GM12892 (cell line): Measurements from ENCODE around the gene TNFRSF8.

Source experiments
- DNase-seq: peaks from one replicate; pipeline ENCODE4 v3.0.0; 2011; ENCODE audit not compliant: insufficient read length
- FAIRE-seq: peaks from 2 replicates; lab custom pipeline; 2011; peaks lifted over from hg19 to GRCh38; lab: Jason Lieb, UNC
- POLR2A ChIP-seq: IDR thresholded peaks from 2 replicates; pipeline ENCODE4 v1.6.1; 2011; ENCODE audit warnings: low read depth, low read length, control low read depth
- POLR2AphosphoS5 ChIP-seq: IDR thresholded peaks from 2 replicates; pipeline ENCODE4 v1.6.1; 2011; ENCODE audit warnings: low read depth, low read length, control low read depth
- TAF1 ChIP-seq: IDR thresholded peaks from 2 replicates; pipeline ENCODE4 v1.6.1; 2011; ENCODE audit warnings: low read depth, mild to moderate bottlenecking, control low read depth, low read length, borderline replicate concordance

Gene TNFRSF8

GRCh38 chr1:12180903-12181302 is 117.8 kb downstream of the TNFRSF8 start:
- DNase-seq, result no peak
- no peak for TF ChIP-seq POLR2AphosphoS5
- no peak for TF ChIP-seq TAF1
- no peak for TF ChIP-seq POLR2A
- no peak for FAIRE-seq

DNA sequence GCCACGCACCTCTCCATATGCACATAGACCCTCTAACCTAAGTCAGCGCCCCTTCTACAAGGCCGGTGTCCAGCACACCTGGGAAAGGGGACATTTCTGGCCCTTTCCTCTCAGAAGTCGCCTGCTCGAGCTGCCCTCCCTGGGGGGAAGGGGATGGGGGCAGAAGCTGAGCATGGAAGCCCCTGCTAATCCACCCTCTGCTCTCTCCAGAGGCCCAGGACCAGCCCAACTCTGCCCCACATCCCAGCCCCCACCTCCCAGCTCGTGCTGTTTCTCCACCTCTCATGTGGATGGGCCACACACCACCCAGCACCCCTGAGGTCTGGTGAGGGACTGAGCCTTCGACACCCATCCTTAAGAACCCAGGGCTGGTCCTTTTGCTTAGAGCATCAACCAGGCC is 118.5 kb downstream of the TNFRSF8 start:
- FAIRE-seq (no peak), DNase-seq (no peak)

GRCh38 chr1:12182410-12182984 is 119.4 kb downstream of the TNFRSF8 start:
- FAIRE-seq, result no peak
- DNase-seq, result no peak
- TF ChIP-seq POLR2A (0 out of 2 replicates have a peak, but pooled peaks have one; percentile 4), POLR2AphosphoS5 (no peak), TAF1 (no peak)

More for the DNA sequence above, 118.5 kb downstream of the TNFRSF8 start:
- TF ChIP-seq POLR2AphosphoS5 (no peak; the same call in 1 of the 2 replicates), TAF1 (no peak), POLR2A (no peak)

GRCh38 chr1:12183095-12183794 is 120.1 kb downstream of the TNFRSF8 start:
- TF ChIP-seq POLR2A (no peak), TAF1 (no peak), POLR2AphosphoS5 (no peak)
- no peak for FAIRE-seq
- no peak for DNase-seq

DNA sequence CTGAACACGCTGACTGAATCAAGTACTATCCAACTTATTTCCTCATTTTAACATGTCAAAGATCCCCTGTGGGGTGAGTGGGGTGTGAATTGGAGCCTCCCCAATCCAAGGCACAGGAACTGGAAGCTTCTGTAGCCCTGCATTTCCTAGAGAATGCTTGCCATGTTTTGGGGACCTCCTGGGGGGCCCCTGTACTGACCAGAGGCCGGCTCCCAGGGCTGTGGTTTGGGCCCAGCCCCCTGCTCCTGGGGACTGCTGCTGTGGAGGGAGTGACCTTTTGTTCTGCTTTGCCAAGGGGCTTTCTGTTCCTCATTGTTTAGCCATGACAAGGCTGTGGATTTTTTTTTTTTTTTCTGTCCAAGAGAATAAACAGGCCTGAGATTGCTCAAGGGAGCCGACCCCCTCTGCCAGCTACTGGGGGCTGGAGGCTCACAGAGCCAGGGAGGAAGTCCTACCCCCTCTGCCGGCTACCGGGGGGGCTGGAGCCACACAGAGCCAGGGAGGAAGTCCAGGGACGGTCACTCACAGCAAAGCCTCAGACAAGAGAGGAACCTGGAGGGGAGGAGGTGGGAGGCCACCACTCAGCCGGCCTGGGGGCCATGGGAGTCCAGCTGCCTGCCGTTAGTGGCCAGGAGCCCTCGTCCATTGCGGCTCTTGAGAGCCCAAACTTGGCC is 121.0 kb downstream of the TNFRSF8 start:
- TF ChIP-seq TAF1 (no peak), POLR2A (no peak), POLR2AphosphoS5 (no peak)
- peak; percentile 30 for FAIRE-seq
- no peak for DNase-seq

DNA sequence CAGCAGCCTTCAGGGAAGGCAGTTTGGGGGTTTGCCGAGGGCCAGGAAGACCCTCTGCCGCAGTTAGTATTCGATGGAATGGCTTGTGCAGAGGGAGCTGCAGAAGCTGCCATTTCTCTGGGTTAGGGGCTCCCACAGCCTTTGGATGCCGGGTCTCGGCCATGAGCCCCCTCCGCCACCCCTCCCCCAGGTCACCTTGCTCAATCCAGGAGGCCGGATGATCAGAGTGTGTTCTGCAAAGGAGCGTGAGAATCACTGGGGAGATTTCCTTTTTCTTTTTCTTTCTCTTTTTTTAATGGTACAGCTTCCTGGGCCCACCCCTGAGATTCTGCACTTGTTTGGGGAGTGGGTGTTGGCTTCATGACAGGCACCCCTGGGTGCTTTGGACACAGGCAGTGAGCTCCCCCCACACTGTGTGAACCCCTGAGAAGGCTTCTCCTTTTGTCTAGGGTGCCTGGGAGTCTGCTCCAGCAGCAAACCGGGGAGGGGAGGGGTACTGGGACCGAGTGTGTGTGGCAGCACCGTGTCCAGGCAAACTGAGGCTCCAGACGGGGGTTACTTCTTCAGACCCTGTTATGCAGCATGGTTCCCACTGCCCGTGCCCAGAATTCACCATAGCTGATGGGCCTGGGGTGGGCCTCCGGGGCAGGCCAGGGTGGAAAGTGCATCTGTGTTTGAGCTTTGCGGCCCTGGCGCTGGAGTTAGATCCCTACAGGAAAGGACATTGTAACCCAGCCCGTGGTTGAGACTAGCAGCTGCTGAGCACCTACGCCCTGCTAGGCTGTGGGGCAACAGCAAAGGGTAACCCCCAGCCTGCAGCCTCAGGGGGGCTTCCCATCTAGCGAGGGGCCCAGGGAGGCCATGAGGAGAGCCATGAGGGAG is 122.2 kb downstream of the TNFRSF8 start:
- DNase-seq (no peak), FAIRE-seq (no peak)
- TF ChIP-seq TAF1 (no peak), POLR2AphosphoS5 (no peak), POLR2A (no peak)

GRCh38 chr1:12185918-12186678 is 123.0 kb downstream of the TNFRSF8 start:
- FAIRE-seq, result no peak
- no peak for TF ChIP-seq POLR2AphosphoS5
- no peak for TF ChIP-seq POLR2A
- no peak for TF ChIP-seq TAF1
- DNase-seq, result no peak

DNA sequence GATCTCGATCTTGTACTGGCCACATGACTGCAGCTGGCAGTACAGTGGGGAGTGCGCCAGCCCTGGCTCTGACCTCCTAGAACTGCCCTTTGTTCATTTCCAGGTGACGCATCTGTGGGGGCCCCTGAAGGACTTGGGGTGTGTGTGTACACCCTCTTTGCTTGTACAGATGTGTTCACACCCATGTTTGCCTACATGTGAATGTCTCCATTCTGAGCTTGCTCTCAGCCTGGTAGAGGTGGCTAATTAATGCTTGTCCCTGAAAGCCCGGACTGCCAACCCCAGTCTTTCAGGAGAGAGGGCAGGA is 123.5 kb downstream of the TNFRSF8 start:
- no peak for FAIRE-seq
- DNase-seq, result no peak
- TF ChIP-seq TAF1 (no peak), POLR2AphosphoS5 (no peak), POLR2A (no peak)

GRCh38 chr1:12188115-12188514 is 125.0 kb downstream of the TNFRSF8 start:
- FAIRE-seq, result no peak
- TF ChIP-seq TAF1 (no peak), POLR2AphosphoS5 (no peak), POLR2A (no peak)
- DNase-seq, result no peak

DNA sequence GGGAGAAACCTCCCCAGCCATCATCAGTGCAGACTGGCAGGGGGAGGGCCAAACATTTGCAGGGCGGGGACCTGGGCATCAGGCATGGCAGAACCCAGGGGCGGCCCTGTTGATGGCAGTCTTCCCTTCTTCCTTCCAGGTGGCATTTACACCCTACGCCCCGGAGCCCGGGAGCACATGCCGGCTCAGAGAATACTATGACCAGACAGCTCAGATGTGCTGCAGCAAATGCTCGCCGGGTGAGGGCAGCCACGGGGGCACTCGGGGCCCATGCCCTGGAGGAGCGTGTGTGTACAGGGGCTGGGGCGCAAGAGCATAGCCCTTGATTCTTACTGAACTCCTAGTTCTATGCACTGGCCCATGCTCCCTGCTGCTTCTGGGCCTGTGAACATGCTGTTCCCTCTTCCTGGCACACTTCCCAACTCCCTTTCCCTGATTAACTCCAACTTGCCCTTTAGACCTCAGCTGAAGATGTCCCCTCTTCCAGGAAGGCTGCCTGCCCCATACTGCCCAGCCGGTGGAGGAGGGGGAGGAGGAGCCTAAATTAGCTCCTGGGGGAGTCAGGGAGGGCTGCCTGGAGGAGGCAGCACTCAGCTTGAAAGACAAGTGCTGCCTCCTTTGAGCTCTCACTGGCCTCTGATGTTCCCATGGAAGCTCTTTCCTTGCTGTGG is 125.7 kb downstream of the TNFRSF8 start:
- FAIRE-seq (no peak), DNase-seq (no peak)
- TF ChIP-seq POLR2AphosphoS5 (no peak), TAF1 (no peak), POLR2A (no peak)

- TF ChIP-seq POLR2A (no peak), POLR2AphosphoS5 (no peak), TAF1 (no peak)
- FAIRE-seq (no peak), DNase-seq (no peak)
Measured at GRCh38 chr1:12189328-12189682, 126.2 kb downstream of the TNFRSF8 start.

DNA sequence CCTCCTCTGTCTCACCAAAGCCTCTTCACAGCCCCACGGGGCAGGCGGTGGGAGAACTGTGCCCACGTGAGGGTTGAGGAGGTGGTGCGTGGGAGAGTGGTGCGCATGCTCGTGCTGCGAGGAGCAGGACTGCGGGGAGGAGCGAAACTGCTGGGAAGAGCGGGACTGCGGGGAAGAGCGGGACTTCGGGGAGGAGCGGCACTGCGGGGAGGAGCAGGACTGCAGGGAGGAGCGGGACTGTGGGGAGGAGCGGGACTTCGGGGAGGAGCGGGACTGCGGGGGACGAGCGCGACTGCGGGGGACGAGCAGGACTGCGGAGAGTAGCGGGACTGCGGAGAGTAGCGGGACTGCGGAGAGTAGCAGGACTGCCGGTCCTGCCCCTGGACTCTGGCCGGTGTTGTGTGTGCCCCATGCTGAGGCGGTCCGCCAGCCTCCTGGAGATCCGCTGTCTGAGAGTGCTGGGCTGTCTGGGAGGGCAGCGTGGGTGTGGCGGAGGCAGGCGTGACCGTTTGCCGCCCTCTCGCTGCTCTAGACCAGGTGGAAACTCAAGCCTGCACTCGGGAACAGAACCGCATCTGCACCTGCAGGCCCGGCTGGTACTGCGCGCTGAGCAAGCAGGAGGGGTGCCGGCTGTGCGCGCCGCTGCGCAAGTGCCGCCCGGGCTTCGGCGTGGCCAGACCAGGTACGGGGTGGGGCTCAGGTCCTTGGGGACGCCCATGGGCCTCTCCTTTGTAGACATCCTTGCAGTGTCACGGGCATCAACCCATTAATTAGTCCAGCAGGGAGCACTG is 128.3 kb downstream of the TNFRSF8 start:
- TF ChIP-seq TAF1 (no peak), POLR2AphosphoS5 (no peak), POLR2A (no peak)
- DNase-seq, result no peak
- FAIRE-seq, result no peak
